HG02798 (cell line): Measurements from ENCODE around the gene C1R.
"Not testable (repeated sequence)": the region's sequence is repeated elsewhere in the genome, so short reads cannot be mapped to it uniquely, and the experiment has no call there.

Experiments used
- ATAC-seq: cut with Tn5 transposase; IDR thresholded peaks from one replicate; pipeline ENCODE4 v1.9.1; 2021; ENCODE audit warnings: mild to moderate bottlenecking; ENCODE audit not compliant: unreplicated experiment, poor library complexity

C1R gene

DNA sequence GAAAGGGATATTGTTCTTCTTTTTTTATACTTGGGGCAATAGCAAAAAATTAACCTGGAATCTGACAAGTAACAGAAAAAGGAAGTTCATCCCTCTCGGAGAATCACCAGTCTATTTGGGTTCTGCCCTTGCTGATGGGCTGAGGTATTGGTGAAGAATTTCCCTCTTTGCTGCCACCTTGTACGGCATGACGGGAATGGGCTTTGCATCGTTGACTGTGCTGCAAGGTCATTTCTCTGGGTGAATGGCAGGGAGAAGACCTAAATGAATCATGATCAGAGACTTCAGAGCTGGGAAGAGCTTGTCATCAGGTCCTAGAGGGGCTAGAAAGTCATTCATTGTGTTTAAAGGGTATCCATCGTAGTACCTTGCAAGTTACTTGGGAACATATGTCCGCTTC is 19.7 kb downstream of the C1R start:
- ATAC-seq = no peak

DNA sequence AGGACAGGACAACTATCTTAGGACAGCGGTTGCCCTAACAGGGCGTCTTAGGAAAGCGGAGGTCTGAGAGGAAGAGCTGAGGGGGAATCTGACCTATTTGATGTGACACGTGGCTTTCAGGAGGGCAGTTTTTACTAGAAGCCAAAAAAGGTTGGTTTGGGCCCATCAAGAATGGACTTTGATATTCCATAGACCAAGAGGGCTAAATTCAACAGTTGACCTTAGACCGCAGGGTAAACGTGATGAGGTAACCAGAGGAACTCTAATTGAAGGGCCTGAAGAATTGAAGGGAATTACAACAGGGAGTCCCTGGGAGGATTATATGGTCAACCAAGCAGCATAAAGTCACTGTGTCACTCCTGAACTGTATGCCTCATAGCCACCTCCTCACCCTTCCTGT is 20.2 kb downstream of the C1R start:
- no peak for ATAC-seq

DNA sequence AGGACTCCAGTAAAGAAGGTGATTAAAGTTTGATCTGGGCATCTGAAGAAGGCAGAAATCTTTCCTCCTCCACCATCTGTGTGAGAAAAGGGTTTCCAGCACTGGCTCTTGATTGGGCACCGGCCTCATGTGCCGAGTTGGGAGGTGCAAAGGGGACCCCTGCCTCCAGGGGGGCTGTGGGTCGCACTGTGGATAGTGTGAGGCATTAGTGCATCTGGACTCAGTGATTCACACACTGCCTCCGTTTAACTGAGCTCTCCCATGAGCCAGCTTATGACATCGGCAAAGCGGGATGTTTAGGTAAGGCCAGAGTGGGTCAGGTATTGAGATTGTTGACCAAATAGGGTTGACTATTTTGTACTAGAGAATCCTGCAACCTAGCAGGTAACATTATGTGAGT is 22.9 kb downstream of the C1R start:
- ATAC-seq = no peak

DNA sequence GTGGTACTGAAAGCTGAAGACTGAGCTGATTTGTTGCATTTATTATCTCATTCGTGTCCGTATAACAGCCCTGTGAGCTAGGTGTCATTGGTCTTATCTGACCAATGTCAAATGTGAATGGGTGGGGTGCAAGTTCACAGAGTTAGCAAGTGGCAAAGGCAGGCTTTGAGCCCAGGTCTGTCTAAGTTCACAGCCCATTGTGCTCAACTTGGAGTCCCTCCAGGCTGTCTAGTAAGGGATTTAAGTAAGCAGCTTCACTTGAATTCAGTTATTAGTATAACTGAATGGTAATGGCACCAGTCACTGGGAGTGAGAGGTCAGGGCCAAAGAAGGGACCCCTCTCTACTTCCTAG is 23.3 kb downstream of the C1R start:
- no peak for ATAC-seq

DNA sequence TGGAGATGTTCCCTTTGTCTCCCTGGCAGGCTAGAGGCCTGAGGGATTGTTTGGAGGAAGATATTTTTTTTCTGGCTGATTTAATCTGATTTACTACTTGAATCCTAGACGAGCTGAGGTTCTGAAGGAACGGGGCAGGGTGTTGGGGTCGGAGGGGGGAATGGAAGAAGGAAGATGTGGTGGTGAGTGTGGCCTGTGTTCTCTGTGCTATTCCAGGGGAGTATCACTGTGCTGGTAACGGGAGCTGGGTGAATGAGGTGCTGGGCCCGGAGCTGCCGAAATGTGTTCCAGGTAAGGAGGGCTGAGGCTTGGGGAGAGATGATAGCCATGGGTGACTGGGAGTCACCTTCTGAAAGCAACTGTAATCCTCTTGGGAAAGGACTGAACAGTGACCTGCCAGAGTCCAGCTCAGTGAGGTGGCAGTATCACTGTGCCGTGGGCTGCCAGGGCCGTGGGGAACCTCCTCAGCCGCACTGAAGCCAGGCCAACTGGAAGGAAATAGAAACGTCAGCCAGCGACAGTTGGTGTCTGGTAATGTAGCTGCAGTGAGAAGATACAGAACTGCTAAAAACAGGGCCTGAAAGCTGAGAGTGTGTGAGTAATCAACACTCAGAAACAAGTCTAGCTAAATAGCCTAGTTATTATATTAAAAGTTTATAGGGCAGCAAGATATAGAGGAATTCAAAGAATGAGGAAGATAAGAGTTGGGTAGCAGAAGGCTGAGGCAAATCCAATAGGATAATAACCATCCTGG is 23.8 kb downstream of the C1R start:
- ATAC-seq = no peak

DNA sequence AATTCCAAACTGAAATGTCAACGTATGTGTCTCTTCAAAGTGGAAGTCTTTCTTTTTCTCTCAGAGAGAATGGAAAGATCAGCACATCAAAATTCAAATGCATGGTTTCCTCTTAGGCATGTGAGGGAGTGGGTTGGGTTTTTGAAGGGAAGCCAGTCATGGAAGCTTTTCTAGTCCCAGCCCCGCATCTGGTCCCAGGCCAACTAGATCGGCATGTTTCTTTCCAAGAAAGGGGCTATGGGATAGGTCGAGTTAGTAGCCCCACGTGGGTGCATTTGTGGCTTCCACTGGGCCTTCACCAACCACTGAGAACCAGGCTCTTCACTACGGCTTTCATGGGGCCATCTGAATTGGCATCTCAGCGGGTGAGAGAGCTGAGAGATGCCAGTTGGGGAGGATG is 25.1 kb downstream of the C1R start:
- ATAC-seq = no peak

DNA sequence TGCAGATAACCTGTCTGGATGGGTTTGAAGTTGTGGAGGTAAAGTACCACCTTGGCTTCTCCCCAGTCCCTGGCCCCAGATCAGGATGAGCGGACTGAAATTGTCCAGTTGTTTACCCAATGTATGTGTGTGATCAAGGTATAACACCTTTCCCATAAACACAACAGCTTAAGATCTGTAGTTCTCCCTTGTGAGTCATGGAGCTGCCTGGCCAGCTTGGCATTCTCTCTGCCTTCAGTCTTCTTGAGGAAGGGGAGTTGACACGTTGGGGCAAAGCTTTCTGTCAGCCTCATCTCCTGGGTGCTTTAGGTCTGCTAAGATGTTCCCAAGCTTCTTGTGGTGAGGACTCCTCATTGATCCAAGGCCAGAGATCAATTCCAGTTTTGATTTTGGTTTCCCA is 25.6 kb downstream of the C1R start:
- no peak for ATAC-seq

- no peak for ATAC-seq
These were observed 27.1 kb downstream of the C1R start for GRCh38 chr12:7065073-7065623.

- ATAC-seq = no peak
These were observed 27.7 kb downstream of the C1R start for GRCh38 chr12:7064516-7064915.

DNA sequence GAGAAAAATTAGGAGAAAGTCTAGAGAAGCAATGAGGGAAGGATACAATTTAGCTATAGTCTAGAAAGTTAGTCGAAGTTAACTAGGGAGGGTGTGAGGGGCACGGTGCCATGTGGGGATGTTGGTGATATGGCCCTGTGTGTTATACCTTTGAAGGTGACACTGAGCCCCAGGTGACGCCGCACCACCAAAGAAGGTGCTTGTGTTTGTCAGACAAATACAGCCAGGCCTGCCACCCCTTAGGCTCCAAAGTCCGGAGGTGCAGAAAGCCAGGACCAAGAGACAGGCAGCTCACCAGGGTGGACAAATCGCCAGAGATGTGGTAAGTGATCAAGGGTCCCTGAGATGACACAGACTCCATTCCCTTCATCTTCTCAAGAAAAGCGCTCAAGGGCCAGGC is 30.6 kb downstream of the C1R start:
- ATAC-seq = no peak

GRCh38 chr12:7061138-7061537 is 31.1 kb downstream of the C1R start:
- no peak for ATAC-seq

DNA sequence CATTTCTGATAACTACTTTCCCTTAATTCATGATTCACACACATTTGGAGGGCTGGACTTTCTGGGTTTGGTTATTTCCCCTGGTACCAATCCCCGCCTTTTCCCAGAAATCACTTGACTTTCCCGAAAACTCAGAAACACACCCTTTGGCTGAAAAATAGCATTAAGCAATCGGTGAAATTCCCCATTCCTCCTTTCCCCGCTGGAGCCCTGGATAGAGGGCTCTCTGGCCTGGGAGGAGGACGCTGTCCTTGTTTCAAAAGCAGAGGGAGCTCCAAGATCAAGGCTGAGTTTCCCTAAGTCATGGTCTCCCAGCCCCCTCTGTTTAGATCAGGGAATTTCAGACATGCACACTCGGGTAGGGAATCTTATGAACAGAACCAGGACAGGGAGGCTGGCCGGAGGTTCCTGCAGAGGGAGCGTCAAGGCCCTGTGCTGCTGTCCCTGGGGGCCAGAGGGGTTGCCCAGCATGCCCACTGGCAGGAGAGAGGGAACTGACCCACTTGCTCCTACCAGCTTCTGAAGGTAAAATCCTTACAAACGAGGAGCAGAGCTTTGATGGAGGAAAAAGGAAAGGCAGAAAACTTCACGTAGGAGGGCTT is 31.8 kb downstream of the C1R start, which contains the start of gene C1S:
Gene C1S (plus strand): TSS at position 366 of the 602 bp plus-strand sequence. CDS start 1,195 bp downstream, outside the sequence.
- ATAC-seq = no peak

DNA sequence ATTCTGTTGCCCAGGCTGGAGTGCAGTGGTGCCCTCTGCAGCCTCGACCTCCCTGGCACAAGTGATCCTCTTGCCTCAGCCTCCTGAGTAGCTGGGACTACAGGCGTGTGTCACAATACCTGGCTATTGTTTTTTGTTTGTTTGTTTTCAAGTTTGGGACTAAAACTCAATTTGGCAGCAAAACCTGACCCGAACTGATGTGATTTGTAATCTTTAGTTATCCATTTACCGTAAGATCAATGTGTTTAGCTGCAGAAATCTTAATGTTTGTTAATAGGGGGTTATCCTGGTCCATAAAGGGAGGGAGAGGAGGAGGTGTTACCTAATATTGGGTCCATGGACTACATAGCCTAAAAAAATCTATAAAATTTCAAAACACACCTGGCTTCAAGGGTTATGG is 32.5 kb downstream of the C1R start:
- ATAC-seq = no peak

DNA sequence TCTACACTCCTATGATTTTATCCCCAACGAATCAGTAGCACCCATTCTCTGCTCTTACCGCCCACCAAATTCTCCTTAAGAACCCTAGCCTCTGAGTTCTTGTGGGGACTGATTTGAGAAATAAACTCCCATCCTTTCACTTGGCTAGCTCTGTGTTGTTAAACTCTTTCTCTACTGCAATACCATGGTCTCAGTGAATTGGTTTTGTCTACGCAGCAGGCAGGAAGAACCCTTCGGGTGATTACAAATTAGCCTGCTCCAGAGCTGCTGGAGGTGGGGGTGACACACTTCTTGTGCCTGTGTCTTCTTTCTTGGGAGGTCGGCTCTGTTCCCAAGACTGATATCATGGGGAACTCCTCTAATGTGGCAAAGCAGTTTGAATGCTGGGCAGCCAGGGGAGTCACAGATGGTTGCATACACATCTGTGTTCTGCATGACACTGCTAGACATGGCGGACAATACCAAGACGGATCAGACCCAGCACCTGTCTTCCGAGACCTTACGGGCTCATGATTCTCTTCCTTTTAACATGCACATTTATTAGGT is 33.3 kb downstream of the C1R start:
- no peak for ATAC-seq

DNA sequence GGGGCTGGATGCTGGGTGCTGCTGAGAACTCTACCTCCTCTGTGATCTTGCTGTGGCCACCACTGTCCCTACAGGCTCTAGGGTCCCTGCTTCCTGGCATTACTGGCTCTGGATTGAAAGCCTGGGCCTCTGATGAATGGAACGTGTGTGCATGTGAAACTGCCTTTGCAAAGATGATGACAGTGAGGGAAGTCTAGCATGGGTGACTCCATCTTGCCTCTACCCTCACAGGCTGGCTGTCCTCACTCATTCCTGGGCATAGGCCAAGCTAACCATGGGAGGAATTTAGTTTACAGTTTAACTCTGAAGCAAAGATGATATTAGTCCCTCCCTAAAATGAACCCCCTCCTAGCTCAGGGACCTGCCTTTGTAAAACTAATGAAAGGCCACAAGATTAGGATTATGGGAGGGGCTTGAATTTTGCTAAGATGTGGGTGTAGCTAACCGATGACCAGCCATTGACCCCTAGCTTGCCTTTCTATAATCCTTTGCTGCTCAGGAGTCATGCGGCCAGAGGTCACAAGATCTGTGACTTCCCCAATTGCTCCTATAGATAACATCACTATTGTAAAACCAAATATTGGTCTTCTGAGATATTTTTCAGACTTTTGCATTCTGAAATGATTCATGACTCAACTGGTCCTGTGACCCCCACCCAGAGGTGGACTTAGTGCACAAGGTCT is 33.9 kb downstream of the C1R start:
- ATAC-seq = no peak

GRCh38 chr12:7055736-7056135 is 36.5 kb downstream of the C1R start:
- ATAC-seq = not testable (repeated sequence)

DNA sequence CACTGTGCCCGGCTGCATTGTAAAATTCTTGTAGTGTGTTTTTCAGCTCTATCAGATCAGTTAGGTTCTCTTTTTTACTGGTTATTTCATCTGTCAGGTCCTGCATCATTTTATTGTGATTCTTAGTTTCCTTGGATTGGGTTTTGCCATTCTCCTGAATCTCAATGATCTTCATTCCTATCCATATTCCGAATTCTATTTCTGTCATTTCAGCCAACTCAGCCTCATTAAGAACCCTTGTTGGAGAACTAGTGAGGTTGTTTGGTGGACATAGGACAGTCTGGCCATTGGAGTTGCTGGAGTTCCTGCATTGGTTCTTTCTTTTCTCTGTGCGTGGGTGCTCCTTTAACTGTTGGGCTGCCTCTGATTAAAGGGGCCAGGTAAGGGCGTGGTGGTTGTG is 37.3 kb downstream of the C1R start:
- no peak for ATAC-seq

GRCh38 chr12:7049973-7050372 is 42.3 kb downstream of the C1R start:
- not testable (repeated sequence) for ATAC-seq

DNA sequence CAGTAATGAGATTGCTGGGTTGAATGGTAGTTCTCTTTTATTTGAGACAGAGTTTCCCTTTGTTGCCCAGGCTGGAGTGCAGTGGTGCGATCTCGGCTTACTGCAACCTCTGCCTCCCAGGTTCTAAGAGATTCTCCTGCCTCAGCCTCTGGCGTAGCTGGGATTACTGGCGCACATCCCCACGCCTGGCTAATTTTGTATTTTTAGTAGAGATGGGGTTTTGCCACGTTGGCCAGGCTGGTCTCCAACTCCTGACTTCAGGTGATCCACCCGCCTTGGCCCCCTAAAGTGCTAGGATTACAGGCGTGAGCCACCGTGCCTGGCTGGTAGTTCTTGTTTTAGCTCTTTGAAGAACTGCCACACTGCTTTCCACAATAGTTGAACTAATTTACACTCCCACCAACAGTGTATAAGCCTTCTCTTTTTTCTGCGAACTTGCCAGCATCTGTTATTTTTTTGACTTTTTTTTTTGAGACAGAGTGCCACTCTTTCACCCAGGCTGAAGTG is 42.7 kb downstream of the C1R start:
- not testable (repeated sequence) for ATAC-seq

GRCh38 chr12:7047306-7047705 is 44.9 kb downstream of the C1R start:
- no peak for ATAC-seq
